ENCODE measurements around the gene TBXAS1.

TBXAS1 gene

DNA sequence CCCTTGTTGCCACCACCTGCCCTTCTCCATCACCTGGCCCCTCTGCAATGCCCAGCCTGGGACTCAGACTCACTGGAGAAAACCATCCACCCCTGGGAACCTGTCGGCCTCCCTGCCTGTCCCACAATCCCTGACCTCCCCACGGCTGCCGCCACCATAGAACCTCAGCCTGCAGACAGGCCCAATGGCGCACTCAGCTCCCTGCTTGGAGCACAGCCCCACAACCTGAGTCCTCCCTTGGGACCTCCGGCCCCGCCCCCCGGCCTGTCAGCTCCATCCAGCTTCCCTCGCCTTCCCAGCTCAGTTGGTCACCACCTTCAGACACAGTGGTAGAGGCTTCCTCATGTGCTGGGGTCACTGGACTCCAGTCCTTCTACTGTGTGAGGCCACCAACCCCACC lies 192.5 kb downstream of the TBXAS1 start:
- Histone ChIP-seq H3K4me3 (ENCODE audit: severe bottlenecking) (no peak overlapping the region), H3K27ac (ENCODE audit: poor library complexity, severe bottlenecking) (no peak overlapping the region), H3K9me3 (ENCODE audit: severe bottlenecking) (no peaks in the 10 kb centered on the region), H3K27me3 (ENCODE audit: insufficient read depth, poor library complexity, severe bottlenecking) (no peaks in the 10 kb centered on the region), H3K36me3 (ENCODE audit: low read depth) (peaks cover 19% of the 10 kb centered on the region), H3K4me1 (ENCODE audit: insufficient read depth, poor library complexity, severe bottlenecking) (no peaks in the 10 kb centered on the region)
- DNase-seq (ENCODE audit: low spot score) (no peak), ATAC-seq (ENCODE audit: low read depth) (no peak)
- TF ChIP-seq, protein P1, sequence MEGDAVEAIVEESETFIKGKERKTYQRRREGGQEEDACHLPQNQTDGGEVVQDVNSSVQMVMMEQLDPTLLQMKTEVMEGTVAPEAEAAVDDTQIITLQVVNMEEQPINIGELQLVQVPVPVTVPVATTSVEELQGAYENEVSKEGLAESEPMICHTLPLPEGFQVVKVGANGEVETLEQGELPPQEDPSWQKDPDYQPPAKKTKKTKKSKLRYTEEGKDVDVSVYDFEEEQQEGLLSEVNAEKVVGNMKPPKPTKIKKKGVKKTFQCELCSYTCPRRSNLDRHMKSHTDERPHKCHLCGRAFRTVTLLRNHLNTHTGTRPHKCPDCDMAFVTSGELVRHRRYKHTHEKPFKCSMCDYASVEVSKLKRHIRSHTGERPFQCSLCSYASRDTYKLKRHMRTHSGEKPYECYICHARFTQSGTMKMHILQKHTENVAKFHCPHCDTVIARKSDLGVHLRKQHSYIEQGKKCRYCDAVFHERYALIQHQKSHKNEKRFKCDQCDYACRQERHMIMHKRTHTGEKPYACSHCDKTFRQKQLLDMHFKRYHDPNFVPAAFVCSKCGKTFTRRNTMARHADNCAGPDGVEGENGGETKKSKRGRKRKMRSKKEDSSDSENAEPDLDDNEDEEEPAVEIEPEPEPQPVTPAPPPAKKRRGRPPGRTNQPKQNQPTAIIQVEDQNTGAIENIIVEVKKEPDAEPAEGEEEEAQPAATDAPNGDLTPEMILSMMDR (IDR thresholded peaks at IDR 0.05; ENCODE audit: poor library complexity, severe bottlenecking) = no peak

DNA sequence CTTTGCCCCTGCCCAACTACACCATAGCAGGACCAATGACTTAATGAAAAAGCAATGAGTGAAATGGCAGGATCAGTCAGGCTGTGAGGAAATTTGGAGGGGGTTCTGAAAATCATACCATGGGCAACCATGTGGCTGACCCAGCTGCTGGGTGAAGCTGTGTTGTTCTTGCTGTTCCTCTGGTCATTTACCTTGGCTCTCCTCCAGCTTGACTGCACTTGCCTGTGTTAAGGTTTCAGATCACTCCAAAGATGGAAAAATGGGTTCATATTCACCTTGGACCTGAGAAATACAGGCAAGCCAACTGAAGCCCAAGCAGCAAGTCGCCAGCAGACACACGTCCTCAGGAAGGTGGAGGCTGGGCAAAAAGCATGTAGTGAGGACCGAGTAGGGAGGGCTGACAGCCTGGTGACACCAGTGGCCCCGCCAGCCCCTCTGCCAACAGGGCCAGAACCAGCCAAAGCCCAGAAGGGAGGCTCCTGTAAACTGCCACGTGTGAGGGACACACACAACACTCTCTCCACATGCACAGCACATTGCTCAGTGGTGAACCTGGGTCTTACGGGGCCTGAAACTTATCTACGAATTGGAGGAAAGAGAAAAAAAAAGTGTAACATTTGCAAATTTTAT lies 193.6 kb downstream of the TBXAS1 start:
- TF ChIP-seq, protein P1 (IDR thresholded peaks at IDR 0.05; ENCODE audit: poor library complexity, severe bottlenecking) = no peak
- Histone ChIP-seq H3K4me1 (ENCODE audit: insufficient read depth, poor library complexity, severe bottlenecking) (no peaks in the 10 kb centered on the region), H3K4me3 (ENCODE audit: severe bottlenecking) (no peak overlapping the region), H3K9me3 (ENCODE audit: severe bottlenecking) (no peaks in the 10 kb centered on the region), H3K36me3 (ENCODE audit: low read depth) (peaks cover 24% of the 10 kb centered on the region), H3K27me3 (ENCODE audit: insufficient read depth, poor library complexity, severe bottlenecking) (no peaks in the 10 kb centered on the region), H3K27ac (ENCODE audit: poor library complexity, severe bottlenecking) (no peak overlapping the region)
- DNase-seq (ENCODE audit: low spot score) = no peak
- no peak for ATAC-seq (ENCODE audit: low read depth)

DNA sequence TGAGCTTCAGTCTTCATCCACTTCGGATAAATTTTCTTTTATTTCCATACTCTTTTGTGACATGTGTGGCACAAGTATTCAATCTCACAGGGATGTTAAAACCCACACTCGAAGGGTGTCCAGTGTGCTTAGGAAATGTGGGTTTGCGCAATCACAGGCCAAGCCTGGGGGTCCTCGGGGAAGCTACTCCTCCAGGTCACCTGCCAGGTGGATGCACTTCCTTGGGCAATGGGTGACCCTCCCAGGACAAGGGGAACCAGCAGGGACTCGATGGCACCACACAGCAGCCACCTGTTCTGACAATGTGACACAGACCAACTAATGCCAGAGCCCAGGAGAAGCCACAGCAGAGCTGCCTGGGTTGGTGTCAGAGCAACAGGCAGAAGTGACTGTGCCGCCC lies 194.7 kb downstream of the TBXAS1 start:
- H3K27ac ChIP-seq (ENCODE audit: poor library complexity, severe bottlenecking) = no peak overlapping the region
- H3K36me3 ChIP-seq (ENCODE audit: low read depth) = peaks cover 28% of the 10 kb centered on the region
- H3K27me3 ChIP-seq (ENCODE audit: insufficient read depth, poor library complexity, severe bottlenecking) = no peaks in the 10 kb centered on the region
- ATAC-seq (ENCODE audit: low read depth) = no peak
- DNase-seq (ENCODE audit: low spot score) = no peak
- TF ChIP-seq, protein P1 (IDR thresholded peaks at IDR 0.05; ENCODE audit: poor library complexity, severe bottlenecking) = no peak
- H3K4me3 ChIP-seq (ENCODE audit: severe bottlenecking) = no peak overlapping the region
- no peaks in the 10 kb centered on the region for H3K4me1 ChIP-seq (ENCODE audit: insufficient read depth, poor library complexity, severe bottlenecking)
- no peaks in the 10 kb centered on the region for H3K9me3 ChIP-seq (ENCODE audit: severe bottlenecking)

DNA sequence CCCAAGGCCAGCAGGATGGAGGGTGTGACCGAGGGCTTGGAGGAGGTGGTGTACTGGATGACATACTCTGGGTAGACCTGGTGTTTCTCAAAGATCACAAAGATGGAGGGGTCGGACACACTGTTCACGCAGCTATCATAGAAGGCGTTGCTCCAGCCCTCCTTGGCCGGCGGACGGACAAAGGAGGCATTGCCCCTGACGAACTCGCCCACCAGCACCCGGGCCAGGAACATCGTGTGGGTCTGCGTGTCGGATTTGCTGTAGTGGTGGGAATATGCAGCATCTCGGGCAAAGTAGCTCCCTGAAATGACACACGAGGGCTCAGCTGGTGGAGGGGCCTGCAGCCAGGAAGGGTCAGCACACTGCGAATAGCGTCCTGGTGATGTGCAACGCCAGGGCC lies 195.5 kb downstream of the TBXAS1 start:
- Histone ChIP-seq H3K36me3 (ENCODE audit: low read depth) (peaks cover 33% of the 10 kb centered on the region), H3K4me1 (ENCODE audit: insufficient read depth, poor library complexity, severe bottlenecking) (no peaks in the 10 kb centered on the region), H3K9me3 (ENCODE audit: severe bottlenecking) (no peaks in the 10 kb centered on the region), H3K27ac (ENCODE audit: poor library complexity, severe bottlenecking) (no peak overlapping the region), H3K4me3 (ENCODE audit: severe bottlenecking) (no peak overlapping the region), H3K27me3 (ENCODE audit: insufficient read depth, poor library complexity, severe bottlenecking) (no peaks in the 10 kb centered on the region)
- DNase-seq (ENCODE audit: low spot score) (no peak), ATAC-seq (ENCODE audit: low read depth) (no peak)
- TF ChIP-seq, protein P1 (IDR thresholded peaks at IDR 0.05; ENCODE audit: poor library complexity, severe bottlenecking) = no peak

DNA sequence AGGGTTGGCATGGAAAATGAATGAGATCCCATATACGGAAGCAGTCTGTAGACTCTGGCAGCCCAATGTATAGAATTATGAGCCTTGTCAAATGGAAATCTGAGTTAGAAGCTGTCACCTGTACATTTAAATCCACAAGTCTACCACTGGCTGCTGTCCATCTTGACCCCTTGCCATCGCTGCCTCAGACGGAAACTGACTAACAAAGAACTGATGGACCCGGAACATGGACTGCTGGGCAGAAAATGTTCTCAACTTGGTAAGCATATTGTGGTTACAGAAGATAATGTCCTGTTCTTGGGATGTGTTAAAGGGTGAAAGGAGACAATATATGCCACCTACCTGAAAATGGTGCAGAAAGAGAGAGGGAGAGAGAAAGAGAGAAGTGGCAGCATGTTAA lies 196.2 kb downstream of the TBXAS1 start:
- no peak for DNase-seq (ENCODE audit: low spot score)
- H3K36me3 ChIP-seq (ENCODE audit: low read depth) = peaks cover 34% of the 10 kb centered on the region
- H3K9me3 ChIP-seq (ENCODE audit: severe bottlenecking) = no peaks in the 10 kb centered on the region
- TF ChIP-seq, protein P1 (IDR thresholded peaks at IDR 0.05; ENCODE audit: poor library complexity, severe bottlenecking) = no peak
- ATAC-seq (ENCODE audit: low read depth) = no peak
- no peaks in the 10 kb centered on the region for H3K27me3 ChIP-seq (ENCODE audit: insufficient read depth, poor library complexity, severe bottlenecking)
- H3K4me1 ChIP-seq (ENCODE audit: insufficient read depth, poor library complexity, severe bottlenecking) = no peaks in the 10 kb centered on the region
- H3K27ac ChIP-seq (ENCODE audit: poor library complexity, severe bottlenecking) = no peak overlapping the region
- no peak overlapping the region for H3K4me3 ChIP-seq (ENCODE audit: severe bottlenecking)

All from RWPE2 (cell line).